A549 (cell line): Measurements from ENCODE around the gene ERGIC1.

Source experiments
- RFX5 ChIP-seq: fragments of 450-650 bp; IDR thresholded peaks from 2 replicates; pipeline ENCODE4 v1.7.1; 2014; ENCODE audit warnings: antibody characterized with exemption, mild to moderate bottlenecking, moderate library complexity
- TF ChIP-seq, protein P1 (sequence below): fragments of >200 bp; sonication (Bioruptor Twin); formaldehyde crosslinking; IDR thresholded peaks from 3 replicates; pipeline ENCODE4 v1.5.1; 2016

DNA sequence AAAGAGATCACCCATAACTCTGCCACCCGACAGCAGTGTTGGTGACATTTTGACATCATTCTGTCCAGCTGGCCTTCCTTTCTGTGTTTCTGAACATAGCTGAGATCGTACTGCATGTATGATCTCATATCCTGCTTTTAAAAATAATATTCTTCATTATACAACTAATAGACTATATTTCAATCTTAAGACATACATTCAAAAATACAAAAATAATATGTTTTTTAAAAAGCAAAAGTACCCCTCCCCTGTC lies 77.5 kb downstream of the ERGIC1 start:
- no peak for TF ChIP-seq RFX5
- TF ChIP-seq, protein P1, sequence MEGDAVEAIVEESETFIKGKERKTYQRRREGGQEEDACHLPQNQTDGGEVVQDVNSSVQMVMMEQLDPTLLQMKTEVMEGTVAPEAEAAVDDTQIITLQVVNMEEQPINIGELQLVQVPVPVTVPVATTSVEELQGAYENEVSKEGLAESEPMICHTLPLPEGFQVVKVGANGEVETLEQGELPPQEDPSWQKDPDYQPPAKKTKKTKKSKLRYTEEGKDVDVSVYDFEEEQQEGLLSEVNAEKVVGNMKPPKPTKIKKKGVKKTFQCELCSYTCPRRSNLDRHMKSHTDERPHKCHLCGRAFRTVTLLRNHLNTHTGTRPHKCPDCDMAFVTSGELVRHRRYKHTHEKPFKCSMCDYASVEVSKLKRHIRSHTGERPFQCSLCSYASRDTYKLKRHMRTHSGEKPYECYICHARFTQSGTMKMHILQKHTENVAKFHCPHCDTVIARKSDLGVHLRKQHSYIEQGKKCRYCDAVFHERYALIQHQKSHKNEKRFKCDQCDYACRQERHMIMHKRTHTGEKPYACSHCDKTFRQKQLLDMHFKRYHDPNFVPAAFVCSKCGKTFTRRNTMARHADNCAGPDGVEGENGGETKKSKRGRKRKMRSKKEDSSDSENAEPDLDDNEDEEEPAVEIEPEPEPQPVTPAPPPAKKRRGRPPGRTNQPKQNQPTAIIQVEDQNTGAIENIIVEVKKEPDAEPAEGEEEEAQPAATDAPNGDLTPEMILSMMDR: no peak
